GM23338 (cell line): ENCODE measurements around the gene ITIH5. TPM values are rescaled to one million over a fixed set of nuclear protein-coding genes. Genes with fewer than 3 reads are reported as not detected.

Experiments used
- ATAC-seq: fragments of 200-7000 bp; cut with Tn5 transposase; 3 replicates; pipeline ENCODE4 v1.9.1; 2020
- DNase-seq: peaks from one replicate; pipeline ENCODE4 v3.0.0-alpha.2; 2015; ENCODE audit warnings: low spot score
- H2AFZ ChIP-seq: fragments of 200-600 bp; sonication (generic); 2 replicates; pipeline ENCODE4 v1.8.0; 2016; ENCODE audit warnings: antibody characterized with exemption, mild to moderate bottlenecking, moderate library complexity
- H3F3A ChIP-seq: fragments of 200-600 bp; sonication (generic); replicated peaks from 2 replicates; pipeline ENCODE4 v1.8.0; 2017; ENCODE audit warnings: antibody characterized with exemption, mixed run types, low read depth
- H3K27ac ChIP-seq: fragments of 200-600 bp; sonication (generic); 2 replicates; pipeline ENCODE4 v1.6.1; 2016; ENCODE audit warnings: low read depth
- H3K27me3 ChIP-seq: fragments of 200-600 bp; sonication (generic); 2 replicates; pipeline ENCODE4 v1.8.0; 2016; ENCODE audit warnings: mild to moderate bottlenecking, mixed run types, moderate library complexity; ENCODE audit not compliant: insufficient read depth
- H3K36me3 ChIP-seq: fragments of 200-600 bp; sonication (generic); 2 replicates; pipeline ENCODE4 v1.8.0; 2016; ENCODE audit warnings: mild to moderate bottlenecking; ENCODE audit not compliant: insufficient read depth
- H3K4me1 ChIP-seq: fragments of 200-600 bp; sonication (generic); 2 replicates; pipeline ENCODE4 v1.8.0; 2016; ENCODE audit warnings: mild to moderate bottlenecking, moderate library complexity; ENCODE audit not compliant: insufficient read depth
- H3K4me2 ChIP-seq: fragments of 200-600 bp; sonication (generic); 2 replicates; pipeline ENCODE4 v1.7.1; 2017; ENCODE audit warnings: mixed run types
- H3K4me3 ChIP-seq: fragments of 200-600 bp; sonication (generic); 2 replicates; pipeline ENCODE4 v1.6.1; 2016; ENCODE audit warnings: mixed run types
- H3K79me2 ChIP-seq: fragments of 200-600 bp; sonication (generic); replicated peaks from 2 replicates; pipeline ENCODE4 v1.8.0; 2017; ENCODE audit warnings: mild to moderate bottlenecking; ENCODE audit not compliant: insufficient read depth
- H3K9me2 ChIP-seq: fragments of 200-600 bp; sonication (generic); 2 replicates; pipeline ENCODE4 v1.8.0; 2017; ENCODE audit not compliant: insufficient read depth
- H4K20me1 ChIP-seq: fragments of 200-600 bp; sonication (generic); replicated peaks from 2 replicates; pipeline ENCODE4 v1.8.0; 2017; ENCODE audit warnings: mild to moderate bottlenecking; ENCODE audit not compliant: insufficient read depth
- H3K27ac Mint-ChIP-seq: 2 replicates; pipeline ENCODE4 v1.8.0; 2020; ENCODE audit warnings: inconsistent platforms, mild to moderate bottlenecking, moderate library complexity, mixed read lengths
- H3K27me3 Mint-ChIP-seq: 3 replicates; pipeline ENCODE4 v1.8.0; 2022; ENCODE audit warnings: low read depth, mild to moderate bottlenecking, moderate library complexity, mixed read lengths, inconsistent platforms; ENCODE audit not compliant: insufficient read depth, poor library complexity
- H3K36me3 Mint-ChIP-seq: 3 replicates; pipeline ENCODE4 v1.8.0; 2021; ENCODE audit warnings: low read depth, mild to moderate bottlenecking, inconsistent platforms, moderate library complexity, mixed read lengths
- H3K4me1 Mint-ChIP-seq: 3 replicates; pipeline ENCODE4 v1.8.0; 2020; ENCODE audit warnings: mild to moderate bottlenecking, inconsistent platforms, mixed read lengths
- H3K4me3 Mint-ChIP-seq: 3 replicates; pipeline ENCODE4 v1.8.0; 2021; ENCODE audit warnings: moderate library complexity, mild to moderate bottlenecking, inconsistent platforms, mixed read lengths
- H3K9me3 Mint-ChIP-seq: 3 replicates; pipeline ENCODE4 v1.8.0; 2020; ENCODE audit warnings: moderate library complexity, mild to moderate bottlenecking, inconsistent platforms, mixed read lengths
- CREB1 ChIP-seq: fragments of 250-450 bp; sonication (Bioruptor Pico); IDR thresholded peaks from 2 replicates; pipeline ENCODE4 v1.5.0; 2020; ENCODE audit warnings: low read depth, mild to moderate bottlenecking, moderate library complexity
- ETS1 ChIP-seq: IDR thresholded peaks from 2 replicates; pipeline ENCODE4 v1.6.1; 2016; ENCODE audit warnings: antibody characterized with exemption
- EZH2 ChIP-seq: fragments of 200-600 bp; sonication (generic); IDR thresholded peaks from one replicate; pipeline ENCODE4 v1.8.0; 2017; ENCODE audit warnings: antibody characterized with exemption, mild to moderate bottlenecking, low read depth; ENCODE audit not compliant: unreplicated experiment
- NANOG ChIP-seq: IDR thresholded peaks from 2 replicates; pipeline ENCODE4 v1.6.1; 2016; ENCODE audit warnings: antibody characterized with exemption, borderline replicate concordance
- POLR2AphosphoS5 ChIP-seq: IDR thresholded peaks from 2 replicates; pipeline ENCODE4 v1.6.1; 2016; ENCODE audit warnings: antibody characterized with exemption, low read depth
- STAT1 ChIP-seq: IDR thresholded peaks from one replicate; pipeline ENCODE4 v1.6.1; 2016; ENCODE audit warnings: antibody characterized with exemption; ENCODE audit not compliant: unreplicated experiment
- ZNF114 ChIP-seq: fragments of 250-450 bp; sonication (Bioruptor Pico); IDR thresholded peaks from 2 replicates; pipeline ENCODE4 v1.5.0; 2020; ENCODE audit warnings: mild to moderate bottlenecking, moderate library complexity
- ZNF331 ChIP-seq: fragments of 250-450 bp; sonication (Bioruptor Pico); IDR thresholded peaks from 2 replicates; pipeline ENCODE4 v1.5.0; 2020; ENCODE audit warnings: low read depth, mild to moderate bottlenecking, moderate library complexity
- ZNF462 ChIP-seq: fragments of 250-450 bp; sonication (Bioruptor Pico); IDR thresholded peaks from 2 replicates; pipeline ENCODE4 v1.5.0; 2020; ENCODE audit warnings: mild to moderate bottlenecking, moderate library complexity
- polyA plus RNA-seq: library from polyadenylated mRNA; unstranded; fragments of >200 nt; fragmentation: Nextera tagmentation; extraction: Ambion mirVana; gene quantifications from 2 replicates; pipeline ENCODE4 v1.2.1, GENCODE V29; 2016
- total RNA-seq: library from RNA; depleted of rRNA; stranded (reverse); fragments of >200 nt; shearing (Covaris generic); gene quantifications from 2 replicates; pipeline ENCODE4 v1.2.3, GENCODE V29; 2014

Gene ITIH5
- total and polyA plus RNA-seq, 2 experiments from 2014 or later, result 0.99 to 2.2 TPM

GRCh38 chr10:7590271-7590670, 76.5 kb downstream of the ITIH5 start:
- TF ChIP-seq STAT1 (no peak), EZH2 (no peak), NANOG (no peak), POLR2AphosphoS5 (no peak), CREB1 (no peak)
- no peak overlapping the region for H3K27ac Mint-ChIP-seq

GRCh38 chr10:7589748-7590147, 77.0 kb downstream of the ITIH5 start:
- Mint-ChIP-seq H3K9me3 (no peaks in the 10 kb centered on the region), H3K27me3 (peaks cover 3% of the 10 kb centered on the region), H3K4me1 (no peaks in the 10 kb centered on the region; the same call in 2 of the 3 replicates), H3K36me3 (no peaks in the 10 kb centered on the region; the same call in 2 of the 3 replicates), H3K4me3 (no peak overlapping the region), H3K27ac (no peak overlapping the region)
- H3K9me2 ChIP-seq, result no peaks in the 10 kb centered on the region
- H3K27ac ChIP-seq, result no peak overlapping the region
- H4K20me1 ChIP-seq, result no peaks in the 10 kb centered on the region
- no peaks in the 10 kb centered on the region for H3K36me3 ChIP-seq
- no peak for TF ChIP-seq POLR2AphosphoS5
- TF ChIP-seq EZH2, result no peak
- no peak for TF ChIP-seq CREB1
- H3K79me2 ChIP-seq, result no peaks in the 10 kb centered on the region
- no peak overlapping the region for H2AFZ ChIP-seq
- H3F3A ChIP-seq, result no peaks in the 10 kb centered on the region
- no peak for ATAC-seq
- H3K4me1 ChIP-seq, result no peaks in the 10 kb centered on the region
- H3K4me2 ChIP-seq, result no peak overlapping the region
- no peaks in the 10 kb centered on the region for H3K27me3 ChIP-seq
- DNase-seq, result no peak
- H3K4me3 ChIP-seq, result no peak overlapping the region

More at GRCh38 chr10:7590271-7590670, 76.5 kb downstream of the ITIH5 start:
- Histone ChIP-seq H3F3A (no peaks in the 10 kb centered on the region), H3K27me3 (no peaks in the 10 kb centered on the region), H4K20me1 (no peaks in the 10 kb centered on the region), H3K4me1 (no peaks in the 10 kb centered on the region), H3K79me2 (no peaks in the 10 kb centered on the region), H3K4me3 (no peak overlapping the region), H3K9me2 (no peaks in the 10 kb centered on the region), H3K36me3 (no peaks in the 10 kb centered on the region), H3K4me2 (no peak overlapping the region), H2AFZ (no peak overlapping the region), H3K27ac (no peak overlapping the region)
- Mint-ChIP-seq H3K4me3 (no peak overlapping the region), H3K9me3 (no peaks in the 10 kb centered on the region), H3K27me3 (peaks cover 3% of the 10 kb centered on the region), H3K36me3 (no peaks in the 10 kb centered on the region; the same call in 2 of the 3 replicates), H3K4me1 (no peaks in the 10 kb centered on the region; the same call in 2 of the 3 replicates)
- no peak for ATAC-seq
- DNase-seq, result no peak

- no peak overlapping the region for H3K27ac ChIP-seq
- Mint-ChIP-seq H3K4me1 (no peaks in the 10 kb centered on the region), H3K9me3 (no peaks in the 10 kb centered on the region), H3K4me3 (no peak overlapping the region), H3K36me3 (no peaks in the 10 kb centered on the region; the same call in 2 of the 3 replicates), H3K27ac (no peak overlapping the region), H3K27me3 (no peaks in the 10 kb centered on the region)
- H3F3A ChIP-seq, result no peaks in the 10 kb centered on the region
- no peaks in the 10 kb centered on the region for H4K20me1 ChIP-seq
- no peak for ATAC-seq
- H3K27me3 ChIP-seq, result no peaks in the 10 kb centered on the region
- H2AFZ ChIP-seq, result no peak overlapping the region
- H3K36me3 ChIP-seq, result no peaks in the 10 kb centered on the region
- H3K4me2 ChIP-seq, result no peak overlapping the region
- no peak for DNase-seq
- no peak overlapping the region for H3K4me3 ChIP-seq
- no peaks in the 10 kb centered on the region for H3K4me1 ChIP-seq
- no peaks in the 10 kb centered on the region for H3K9me2 ChIP-seq
- H3K79me2 ChIP-seq, result no peaks in the 10 kb centered on the region
- TF ChIP-seq STAT1 (no peak), ZNF462 (CRISPR knock-in tag) (no peak), ETS1 (no peak), ZNF114 (CRISPR knock-in tag) (no peak), ZNF331 (CRISPR knock-in tag) (no peak)
Measured at GRCh38 chr10:7587865-7588188, 78.9 kb downstream of the ITIH5 start.
